Endothelial cell of umbilical vein (primary cell): Measurements from ENCODE around the gene DEDD. TPM values are rescaled to one million over a fixed set of nuclear protein-coding genes. Genes with fewer than 3 reads are reported as not detected.

ENCODE experiments used
- BruUV-seq: library from RNA; stranded (reverse); fragments of 400-500 nt; replicated peaks from 2 replicates; lab custom pipeline; 2021; lab: Mats Ljungman, UMichigan
- CTCF ChIA-PET: fragments of 300-600, 350-600 bp; sonication (Branson Sonifier 250); formaldehyde crosslinking; loops from one replicate; lab custom pipeline; 2021; ENCODE audit warnings: antibody characterized with exemption, inconsistent platforms; lab: Charles Lee
- POLR2A ChIA-PET: fragments of 300-600, 350-600 bp; sonication (Branson Sonifier 250); formaldehyde crosslinking; loops from one replicate; lab custom pipeline; 2021; ENCODE audit warnings: antibody characterized with exemption, inconsistent platforms; lab: Charles Lee
- DNase-seq: peaks from one replicate; pipeline ENCODE4 v3.0.0-alpha.2; 2011; ENCODE audit warnings: low read depth, low spot score
- FAIRE-seq: peaks from 2 replicates; lab custom pipeline; 2011; peaks lifted over from hg19 to GRCh38; lab: Jason Lieb, UNC
- H2AFZ ChIP-seq: 2 replicates; pipeline ENCODE4 v1.6.0; 2012; ENCODE audit warnings: low read depth, low read length, control low read depth, inconsistent platforms
- H3K27ac ChIP-seq: 2 replicates; pipeline ENCODE4 v1.5.1; 2011; ENCODE audit warnings: low read depth, mild to moderate bottlenecking, control low read depth, low read length, moderate library complexity; ENCODE audit not compliant: insufficient read depth
- H3K27me3 ChIP-seq, 2 experiments: 2 replicates each; pipeline versions ENCODE4 v1.6.0 to v1.6.1; 2011; ENCODE audit warnings: low read length in 2 of 2, mixed read lengths in 1 of 2; ENCODE audit not compliant: control insufficient read depth in 2 of 2, insufficient read depth in 2 of 2
- H3K36me3 ChIP-seq, 2 experiments: 2 replicates in 1 of 2; 3 replicates in 1 of 2; pipeline ENCODE4 v1.5.1; 2011; ENCODE audit warnings: low read length in 2 of 2, mild to moderate bottlenecking in 1 of 2, moderate library complexity in 1 of 2; ENCODE audit not compliant: control insufficient read depth in 2 of 2, insufficient read depth in 2 of 2; ENCODE audit errors: extremely low read depth in 1 of 2
- H3K4me1 ChIP-seq: 3 replicates; pipeline ENCODE4 v1.5.1; 2011; ENCODE audit warnings: mild to moderate bottlenecking, low read length; ENCODE audit not compliant: control insufficient read depth, insufficient read depth; ENCODE audit errors: extremely low read depth
- H3K4me2 ChIP-seq: 2 replicates; pipeline ENCODE4 v1.6.1; 2011; ENCODE audit warnings: low read length, control low read depth, mixed read lengths; ENCODE audit not compliant: insufficient read depth
- H3K4me3 ChIP-seq, 3 experiments: fragments of 200-600 bp in 1 of 3; sonication (generic), shearing (Covaris generic) in 1 of 3; replicated peaks in 1 of 3; 2 replicates each; pipeline ENCODE4 v1.5.1; 2011 to 2016; ENCODE audit warnings: control low read depth in 3 of 3, low read length in 3 of 3, mild to moderate bottlenecking in 2 of 3, inconsistent platforms in 1 of 3, low read depth in 1 of 3, moderate library complexity in 1 of 3; ENCODE audit not compliant: insufficient read depth in 1 of 3
- H3K79me2 ChIP-seq: 2 replicates; pipeline ENCODE4 v1.6.0; 2012; ENCODE audit warnings: low read length, inconsistent platforms; ENCODE audit not compliant: control insufficient read depth, insufficient read depth
- H3K9ac ChIP-seq: replicated peaks from 2 replicates; pipeline ENCODE3; 2011; ENCODE audit warnings: low read length, control low read depth; ENCODE audit not compliant: insufficient read depth; ENCODE audit errors: extremely low read depth
- H3K9me1 ChIP-seq: replicated peaks from 3 replicates; pipeline ENCODE4 v1.6.0; 2011; ENCODE audit warnings: mild to moderate bottlenecking, low read length; ENCODE audit not compliant: control insufficient read depth, insufficient read depth; ENCODE audit errors: extremely low read depth
- H3K9me3 ChIP-seq: replicated peaks from 2 replicates; pipeline ENCODE4 v1.5.1; 2012; ENCODE audit warnings: low read length, inconsistent platforms; ENCODE audit not compliant: control insufficient read depth, insufficient read depth
- H4K20me1 ChIP-seq: replicated peaks from 2 replicates; pipeline ENCODE3; 2011; ENCODE audit warnings: mild to moderate bottlenecking, low read length; ENCODE audit not compliant: control insufficient read depth, insufficient read depth; ENCODE audit errors: extremely low read depth
- CTCF ChIP-seq, 2 donors: IDR thresholded peaks; 1 replicate in 1 of 2; 2 replicates in 1 of 2; pipeline ENCODE4 v1.5.1; 2011; ENCODE audit warnings: low read length in 2 of 2, mild to moderate bottlenecking in 2 of 2, moderate library complexity in 2 of 2, control low read depth in 1 of 2, inconsistent platforms in 1 of 2, low read depth in 1 of 2; ENCODE audit not compliant: insufficient read depth in 1 of 2; ENCODE audit errors: extremely low read depth in 1 of 2
- EZH2 ChIP-seq: IDR thresholded peaks from 2 replicates; pipeline ENCODE4 v1.6.1; 2012; ENCODE audit warnings: borderline replicate concordance, low read depth, mild to moderate bottlenecking, moderate library complexity, low read length, inconsistent platforms; ENCODE audit not compliant: severe bottlenecking
- FOS ChIP-seq: IDR thresholded peaks from 2 replicates; pipeline ENCODE4 v1.6.1; 2011; ENCODE audit warnings: mild to moderate bottlenecking, low read length, moderate library complexity, borderline replicate concordance; ENCODE audit not compliant: insufficient read depth
- GATA2 ChIP-seq: IDR thresholded peaks from 2 replicates; pipeline ENCODE4 v1.7.0; 2011; ENCODE audit warnings: low read depth, mild to moderate bottlenecking, moderate library complexity, mixed read lengths, low read length; ENCODE audit not compliant: insufficient read length, insufficient read depth
- MYC ChIP-seq: IDR thresholded peaks from one replicate; pipeline ENCODE4 v1.6.1; 2011; ENCODE audit warnings: mild to moderate bottlenecking, low read depth, low read length
- POLR2AphosphoS5 ChIP-seq: IDR thresholded peaks from 2 replicates; pipeline ENCODE4 v1.6.1; 2012; ENCODE audit warnings: low read depth, mild to moderate bottlenecking, control low read depth, low read length, moderate library complexity; ENCODE audit not compliant: insufficient read depth
- dilution Hi-C: fragments of 300-500 bp; cut with MboI; formaldehyde crosslinking; loops from one replicate; pipeline ENCODE4 v1.15.0; 2019; ENCODE audit warnings: low sequenced_read_pairs; ENCODE audit not compliant: extremely low pct_ligation_motif_present
- intact Hi-C: fragments of 100-400 bp; cut with micrococcal nuclease; formaldehyde crosslinking; loops from one replicate; pipeline ENCODE4 v1.10.0; 2022
- polyA plus RNA-seq, 4 experiments: library from polyadenylated mRNA; depleted of rRNA in 3 of 4; stranded (reverse) in 3 of 4; unstranded in 1 of 4; fragments of >200 nt; gene quantifications; 2 replicates each; pipeline versions ENCODE4 v1.2.1 to v1.2.3, GENCODE V29; 2011 to 2012; ENCODE audit warnings: missing spikeins in 1 of 4
- small RNA-seq: library from RNA; depleted of rRNA; stranded (forward); fragments of <200 nt; gene quantifications from one replicate; pipeline ENCODE3, GENCODE V24; 2012; ENCODE audit warnings: low replicate concordance, low read depth; ENCODE audit not compliant: insufficient read depth, insufficient read length
- total RNA-seq: library from RNA; stranded (reverse); gene quantifications from 2 replicates; pipeline ENCODE4 v1.2.3, GENCODE V29; 2021

Gene DEDD
- total and polyA plus RNA-seq, 2 donors (not counting 3 experiments of a cell fraction or from before 2014, with no cell fraction given) = 50.2 to 78.3 TPM

GRCh38 chr1:161071886-161072371, 60.5 kb downstream of the DEDD start:
- FAIRE-seq = no peak
- Histone ChIP-seq H3K27ac (no peak overlapping the region), H3K27me3 (no peaks in the 10 kb centered on the region), H3K36me3 (no peaks in the 10 kb centered on the region), H3K9me3 (no peaks in the 10 kb centered on the region), H3K4me2 (no peak overlapping the region), H2AFZ (no peak overlapping the region), H3K9ac (no peak overlapping the region), H3K4me3 (no peak overlapping the region), H3K79me2 (no peaks in the 10 kb centered on the region), H4K20me1 (no peaks in the 10 kb centered on the region), H3K4me1 (no peaks in the 10 kb centered on the region), H3K9me1 (no peaks in the 10 kb centered on the region)
- BruUV-seq = no TSS peak
- POLR2A ChIA-PET = no interaction called here
- no peak for DNase-seq
- dilution Hi-C loops (no loop called here), intact Hi-C loops (no loop called here)
- CTCF ChIA-PET = interaction anchor here (0.8 to 1.4 kb wide), 4 partner anchors 26 to 74 kb away, joined by 3 to 8 read pairs (median 5); partner anchors contain the start of gene KLHDC9
- TF ChIP-seq FOS = no peak
- TF ChIP-seq GATA2 = no peak
- TF ChIP-seq EZH2 = no peak
- TF ChIP-seq CTCF (IDR thresholded peaks at IDR 0.05; ENCODE audit: extremely low read depth in 1 of 2, insufficient read depth in 1 of 2, low read depth in 1 of 2, low read length in 2 of 2) = peak; percentile 25 to 26
- no peak for TF ChIP-seq MYC
- no peak for TF ChIP-seq POLR2AphosphoS5

Small RNA genes lying within 50 kb of the gene (small RNA-seq; reads per million reads assigned to genes)
- gene RF01225 = not detected

Other genes with a start within 250 kb of the DEDD start
- not detected in 2 replicates for gene ITLN1, start 247.5 kb downstream of the DEDD start, total RNA-seq
- 0.12 and 0.24 TPM in 2 replicates for gene ITLN1, start 247.5 kb downstream of the DEDD start, polyA plus RNA-seq
- gene ITLN2, start 177.9 kb downstream of the DEDD start, total RNA-seq = not detected in 2 replicates
- 0.32 and 0.46 TPM in 2 replicates for gene ITLN2, start 177.9 kb downstream of the DEDD start, polyA plus RNA-seq
- 86.3 and 97.0 TPM in 2 replicates for gene F11R, start 111.5 kb downstream of the DEDD start, total RNA-seq
- gene F11R, start 111.5 kb downstream of the DEDD start, polyA plus RNA-seq = 124 and 137 TPM in 2 replicates
- gene TSTD1, start 93.7 kb downstream of the DEDD start, total RNA-seq = 8.9 and 12.5 TPM in 2 replicates
- gene TSTD1, start 93.7 kb downstream of the DEDD start, polyA plus RNA-seq = 39.1 and 51.6 TPM in 2 replicates
- gene USF1, start 86.7 kb downstream of the DEDD start, total RNA-seq = 56.7 and 57.9 TPM in 2 replicates
- gene USF1, start 86.7 kb downstream of the DEDD start, polyA plus RNA-seq = 53.4 and 66.0 TPM in 2 replicates
- gene ARHGAP30, start 62.8 kb downstream of the DEDD start, total RNA-seq = not detected in 2 replicates
- not detected in 2 replicates for gene ARHGAP30, start 62.8 kb downstream of the DEDD start, polyA plus RNA-seq
- gene NECTIN4, start 43.1 kb downstream of the DEDD start, total RNA-seq = 0.37 and 0.58 TPM in 2 replicates
- 0.15 and 0.29 TPM in 2 replicates for gene NECTIN4, start 43.1 kb downstream of the DEDD start, polyA plus RNA-seq
- 1.1 and 1.4 TPM in 2 replicates for gene KLHDC9, start 34.3 kb downstream of the DEDD start, total RNA-seq
- 2.6 and 3.2 TPM in 2 replicates for gene KLHDC9, start 34.3 kb downstream of the DEDD start, polyA plus RNA-seq
- gene PFDN2, start 14.6 kb downstream of the DEDD start, total RNA-seq = 99.5 and 104 TPM in 2 replicates
- gene PFDN2, start 14.6 kb downstream of the DEDD start, polyA plus RNA-seq = 86.8 and 157 TPM in 2 replicates
- gene NIT1, start 14.6 kb downstream of the DEDD start, total RNA-seq = 20.3 and 20.9 TPM in 2 replicates
- gene NIT1, start 14.6 kb downstream of the DEDD start, polyA plus RNA-seq = 26.5 and 28.2 TPM in 2 replicates
- 102 and 110 TPM in 2 replicates for gene UFC1, start 21.3 kb upstream of the DEDD start, total RNA-seq
- gene UFC1, start 21.3 kb upstream of the DEDD start, polyA plus RNA-seq = 115 and 149 TPM in 2 replicates
- gene USP21, start 26.8 kb upstream of the DEDD start, total RNA-seq = 18.7 and 19.7 TPM in 2 replicates
- 29.2 and 34.9 TPM in 2 replicates for gene USP21, start 26.8 kb upstream of the DEDD start, polyA plus RNA-seq
- 28.5 and 28.9 TPM in 2 replicates for gene PPOX, start 33.8 kb upstream of the DEDD start, total RNA-seq
- 26.4 and 31.3 TPM in 2 replicates for gene PPOX, start 33.8 kb upstream of the DEDD start, polyA plus RNA-seq
- 39.5 and 39.8 TPM in 2 replicates for gene B4GALT3, start 44.8 kb upstream of the DEDD start, total RNA-seq
- gene B4GALT3, start 44.8 kb upstream of the DEDD start, polyA plus RNA-seq = 55.5 and 60.4 TPM in 2 replicates
- 8.9 and 13.6 TPM in 2 replicates for gene ADAMTS4, start 66.4 kb upstream of the DEDD start, total RNA-seq
- gene ADAMTS4, start 66.4 kb upstream of the DEDD start, polyA plus RNA-seq = 2.5 and 2.6 TPM in 2 replicates
- gene NDUFS2, start 69.7 kb upstream of the DEDD start, total RNA-seq = 95.1 and 99.7 TPM in 2 replicates
- 101 and 130 TPM in 2 replicates for gene NDUFS2, start 69.7 kb upstream of the DEDD start, polyA plus RNA-seq
- 1.6 and 2.2 TPM in 2 replicates for gene FCER1G, start 82.6 kb upstream of the DEDD start, total RNA-seq
- 1.1 and 1.3 TPM in 2 replicates for gene FCER1G, start 82.6 kb upstream of the DEDD start, polyA plus RNA-seq
- gene APOA2, start 91.0 kb upstream of the DEDD start, total RNA-seq = not detected in 2 replicates
- not detected in 2 replicates for gene APOA2, start 91.0 kb upstream of the DEDD start, polyA plus RNA-seq
- gene TOMM40L, start 93.4 kb upstream of the DEDD start, total RNA-seq = 18.7 TPM in 2 replicates
- 18.6 and 19.6 TPM in 2 replicates for gene TOMM40L, start 93.4 kb upstream of the DEDD start, polyA plus RNA-seq
- gene NR1I3, start 105.5 kb upstream of the DEDD start, total RNA-seq = not detected in 2 replicates
- gene NR1I3, start 105.5 kb upstream of the DEDD start, polyA plus RNA-seq = not detected in 2 replicates
- gene PCP4L1, start 126.1 kb upstream of the DEDD start, total RNA-seq = not detected in 2 replicates
- gene PCP4L1, start 126.1 kb upstream of the DEDD start, polyA plus RNA-seq = not detected in 2 replicates
- 1.3 and 2.0 TPM in 2 replicates for gene MPZ, start 177.3 kb upstream of the DEDD start, total RNA-seq
- 6.1 and 7.0 TPM in 2 replicates for gene MPZ, start 177.3 kb upstream of the DEDD start, polyA plus RNA-seq
- gene SDHC, start 181.7 kb upstream of the DEDD start, total RNA-seq = 136 and 148 TPM in 2 replicates
- 219 and 279 TPM in 2 replicates for gene SDHC, start 181.7 kb upstream of the DEDD start, polyA plus RNA-seq
- not detected in 2 replicates for gene CFAP126, start 235.2 kb upstream of the DEDD start, total RNA-seq
- gene CFAP126, start 235.2 kb upstream of the DEDD start, polyA plus RNA-seq = not detected in 2 replicates